Small intestine (tissue), 7 donors: ENCODE results near the gene PDZRN4. TPM values are rescaled to one million over a fixed set of nuclear protein-coding genes. Genes with fewer than 3 reads are reported as not detected.

Experiments used
- DNase-seq, 2 donors: peaks; one replicate each; pipeline versions ENCODE4 v3.0.0 to v3.0.0-alpha.2; 2013
- FAIRE-seq: peaks from 2 replicates; lab custom pipeline; 2012; peaks lifted over from hg19 to GRCh38; lab: Jason Lieb, UNC
- H3K27ac ChIP-seq, 3 donors: one replicate each; pipeline ENCODE4 v1.5.1; 2013; ENCODE audit warnings: low read length in 2 of 3, mild to moderate bottlenecking in 2 of 3, control low read depth in 1 of 3, inconsistent platforms in 1 of 3, low read depth in 1 of 3, moderate library complexity in 1 of 3
- H3K27me3 ChIP-seq, 3 donors: one replicate each; pipeline ENCODE4 v1.6.1; 2013; ENCODE audit warnings: low read length in 3 of 3, inconsistent platforms in 1 of 3; ENCODE audit not compliant: control insufficient read depth in 3 of 3, insufficient read depth in 3 of 3
- H3K36me3 ChIP-seq, 3 donors: one replicate each; pipeline ENCODE4 v1.6.1; 2013; ENCODE audit warnings: low read length in 3 of 3, inconsistent platforms in 1 of 3, low read depth in 1 of 3, mild to moderate bottlenecking in 1 of 3, moderate library complexity in 1 of 3; ENCODE audit not compliant: control insufficient read depth in 3 of 3, insufficient read depth in 2 of 3
- H3K4me1 ChIP-seq, 3 donors: one replicate each; pipeline ENCODE4 v1.6.1; 2013; ENCODE audit warnings: low read length in 2 of 3, inconsistent platforms in 1 of 3, low read depth in 1 of 3, mild to moderate bottlenecking in 1 of 3, moderate library complexity in 1 of 3; ENCODE audit not compliant: control insufficient read depth in 3 of 3, insufficient read depth in 2 of 3
- H3K4me3 ChIP-seq, 3 donors: one replicate each; pipeline ENCODE4 v1.5.1; 2013; ENCODE audit warnings: low read length in 3 of 3, control low read depth in 1 of 3, inconsistent platforms in 1 of 3, low read depth in 1 of 3, mild to moderate bottlenecking in 1 of 3, moderate library complexity in 1 of 3
- H3K9me3 ChIP-seq, 2 donors: one replicate each; pipeline ENCODE4 v1.6.1; 2013; ENCODE audit warnings: low read depth in 1 of 2, low read length in 1 of 2; ENCODE audit not compliant: control insufficient read depth in 2 of 2, insufficient read depth in 1 of 2
- WGBS, 3 donors: extraction: QIAGEN DNeasy Blood & Tissue Kit; methylation state at CpG; one replicate each; pipeline ENCODE4 v1.1.7; 2013; 5-methylcytosine and 5-hydroxymethylcytosine counted together
- polyA plus RNA-seq, 4 donors: library from polyadenylated mRNA; stranded (reverse) in 3 of 4; unstranded in 1 of 4; fragments of 200-250 nt in 3 of 4; fragments of 120-200 nt in 1 of 4; gene quantifications; one replicate each; pipeline versions ENCODE4 v1.2.1 to v1.2.3, GENCODE V29; 2013
- donor health status: healthy with polysubstance abuse.
- donor health status: control.
- donor health status: control.
- donor health status: Bipolar disorder and iron deficiency.
- donor health status: healthy.

Gene PDZRN4
- polyA plus RNA-seq, 4 donors: 0.27 to 0.88 (median 0.27) TPM; not detected in 1

- WGBS, 3 donors: 44 to 52% (median 49%) methylated on average over 1 of the region's 1 CpG
- no peak overlapping the region for H3K4me3 ChIP-seq
- no peak for FAIRE-seq
Observed at GRCh38 chr12:41511247-41511646, 323.1 kb downstream of the PDZRN4 start.

DNA sequence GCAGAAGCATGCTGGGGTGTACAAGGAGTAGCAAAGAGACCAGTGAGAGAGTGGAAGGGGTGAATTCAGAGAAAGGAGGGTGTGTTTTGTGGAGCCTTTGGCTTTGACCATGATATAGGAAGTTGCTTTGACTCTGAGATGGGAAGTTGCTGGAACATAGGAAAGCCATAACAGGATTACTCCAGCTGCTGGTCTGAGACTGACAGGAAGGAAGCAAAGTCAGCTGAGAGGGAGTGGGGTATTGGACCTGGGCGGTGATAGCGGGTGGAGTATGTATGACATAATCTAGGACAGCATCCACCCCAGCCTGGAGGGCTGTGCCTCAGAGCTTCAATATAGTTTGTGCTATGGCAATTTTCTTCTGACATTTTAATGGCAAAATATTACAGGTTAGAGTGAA lies 324.4 kb downstream of the PDZRN4 start:
- 59 to 90% (median 72%) methylated on average over 2 of the region's 2 CpGs for WGBS, 3 donors
- DNase-seq (no peak), FAIRE-seq (no peak)
- Histone ChIP-seq H3K9me3 (no peaks in the 10 kb centered on the region), H3K27me3 (no peaks in the 10 kb centered on the region), H3K4me1 (no peaks in the 10 kb centered on the region), H3K36me3 (no peaks in the 10 kb centered on the region), H3K27ac (no peak overlapping the region), H3K4me3 (no peak overlapping the region)

More at GRCh38 chr12:41511247-41511646, 323.1 kb downstream of the PDZRN4 start:
- no peak for DNase-seq
- no peaks in the 10 kb centered on the region for H3K27me3 ChIP-seq
- no peak overlapping the region for H3K27ac ChIP-seq
- H3K4me1 ChIP-seq: no peaks in the 10 kb centered on the region
- H3K9me3 ChIP-seq: no peaks in the 10 kb centered on the region
- H3K36me3 ChIP-seq: no peaks in the 10 kb centered on the region

- no peak overlapping the region for H3K27ac ChIP-seq
- H3K4me1 ChIP-seq: no peaks in the 10 kb centered on the region
- no peak overlapping the region for H3K4me3 ChIP-seq
- DNase-seq: no peak
- no peak for FAIRE-seq
- H3K9me3 ChIP-seq: no peaks in the 10 kb centered on the region
- 69 to 72% (median 69%) methylated on average over 4 of the region's 4 CpGs for WGBS, 3 donors
- H3K36me3 ChIP-seq: no peaks in the 10 kb centered on the region
- H3K27me3 ChIP-seq: no peaks in the 10 kb centered on the region
Observed at GRCh38 chr12:41514021-41514777, 326.1 kb downstream of the PDZRN4 start.

- Histone ChIP-seq H3K4me1 (no peaks in the 10 kb centered on the region), H3K27me3 (no peaks in the 10 kb centered on the region), H3K27ac (no peak overlapping the region), H3K4me3 (no peak overlapping the region), H3K36me3 (no peaks in the 10 kb centered on the region), H3K9me3 (no peaks in the 10 kb centered on the region)
- WGBS, 3 donors: 78 to 90% (median 82%) methylated on average over 3 of the region's 3 CpGs
- FAIRE-seq (no peak), DNase-seq (no peak)
Observed at GRCh38 chr12:41514907-41515306, 326.8 kb downstream of the PDZRN4 start.

GRCh38 chr12:41515953-41516352 lies 327.8 kb downstream of the PDZRN4 start:
- Histone ChIP-seq H3K4me1 (no peaks in the 10 kb centered on the region), H3K36me3 (no peaks in the 10 kb centered on the region), H3K27ac (no peak overlapping the region), H3K9me3 (no peaks in the 10 kb centered on the region), H3K27me3 (no peaks in the 10 kb centered on the region), H3K4me3 (no peak overlapping the region)
- DNase-seq (no peak), FAIRE-seq (no peak)
- WGBS, 3 donors: 83 to 88% (median 88%) methylated on average over 3 of the region's 3 CpGs

DNA sequence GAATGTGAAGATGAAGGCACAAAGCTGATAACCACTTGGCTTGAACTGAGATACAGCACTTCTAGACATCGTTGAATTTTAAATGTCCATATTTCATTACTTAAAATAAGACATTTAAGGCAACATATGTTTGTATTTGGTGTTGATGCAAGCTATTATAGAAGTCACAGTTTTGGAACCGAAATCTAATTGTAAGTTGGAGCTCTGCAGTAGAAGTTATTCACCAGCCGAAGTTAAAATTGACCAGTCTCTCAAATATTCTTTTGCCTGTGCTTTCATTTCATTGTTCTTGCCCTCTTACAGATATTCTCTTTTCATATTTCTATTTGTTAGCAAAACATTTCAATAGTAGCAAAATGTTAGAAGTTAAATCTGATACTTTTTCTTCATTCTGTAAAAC lies 332.7 kb downstream of the PDZRN4 start:
- WGBS, 3 donors: 72 to 89% (median 86%) methylated on average over 3 of the region's 3 CpGs
- no peaks in the 10 kb centered on the region for H3K9me3 ChIP-seq
- no peak overlapping the region for H3K4me3 ChIP-seq
- no peaks in the 10 kb centered on the region for H3K27me3 ChIP-seq
- no peak overlapping the region for H3K27ac ChIP-seq
- FAIRE-seq (no peak), DNase-seq (no peak)
- no peaks in the 10 kb centered on the region for H3K36me3 ChIP-seq
- no peaks in the 10 kb centered on the region for H3K4me1 ChIP-seq

- Histone ChIP-seq H3K27ac (no peak overlapping the region), H3K4me1 (no peaks in the 10 kb centered on the region), H3K4me3 (no peak overlapping the region), H3K36me3 (no peaks in the 10 kb centered on the region), H3K27me3 (no peaks in the 10 kb centered on the region), H3K9me3 (no peaks in the 10 kb centered on the region)
- FAIRE-seq (no peak), DNase-seq (peak; percentile 8 to 46)
- WGBS, 3 donors: 5 to 18% (median 12%) methylated on average over 1 of the region's 1 CpG
Observed at GRCh38 chr12:41521872-41522379, 333.8 kb downstream of the PDZRN4 start.

DNA sequence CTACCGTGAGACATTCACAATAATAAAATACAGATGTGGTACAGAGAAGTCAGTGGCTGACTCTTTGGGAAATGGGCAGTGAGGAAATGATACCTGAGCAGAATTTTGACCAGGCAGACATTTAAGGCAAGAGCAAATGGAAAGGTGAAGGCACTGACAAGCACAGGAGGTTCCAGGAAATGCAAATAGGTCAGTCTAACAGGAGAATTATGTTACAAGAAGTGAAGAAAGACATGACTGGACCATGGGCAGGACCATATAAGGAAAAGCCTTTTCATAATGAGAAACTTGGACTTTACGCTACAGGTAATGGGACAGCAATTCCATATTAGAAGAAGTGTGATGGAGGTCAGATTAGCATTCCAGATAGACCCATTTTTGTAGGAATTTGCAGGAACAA lies 338.9 kb downstream of the PDZRN4 start:
- H3K4me1 ChIP-seq: no peaks in the 10 kb centered on the region

More for the DNA sequence above, 338.9 kb downstream of the PDZRN4 start:
- DNase-seq: no peak
- Histone ChIP-seq H3K4me3 (no peak overlapping the region), H3K36me3 (no peaks in the 10 kb centered on the region), H3K27me3 (peaks cover 0 to 2% (median 0%) of the 10 kb centered on the region in 3 donors), H3K27ac (no peak overlapping the region), H3K9me3 (no peaks in the 10 kb centered on the region)
- WGBS, 3 donors: 74 to 90% (median 79%) methylated on average over 2 of the region's 2 CpGs
- no peak for FAIRE-seq
